Measurements from ENCODE around the gene KRTAP5-10. TPM values are rescaled to one million over a fixed set of nuclear protein-coding genes. Genes with fewer than 3 reads are reported as not detected.

Gene KRTAP5-10
- total RNA-seq, 1 experiment from 2014 or later, result not detected

Other genes starting within 250 kb of the KRTAP5-10 start
- gene DHCR7, start 117.2 kb upstream of the KRTAP5-10 start, total RNA-seq (2021), result 104 to 120 TPM (median 120 TPM) in 3 replicates
- gene NADSYN1, start 112.4 kb upstream of the KRTAP5-10 start, total RNA-seq (2021), result 43.4 to 45.6 TPM (median 45.1 TPM) in 3 replicates
- 0.11 TPM in 1 of 3 replicates, not detected in the others for gene KRTAP5-7, start 38.3 kb upstream of the KRTAP5-10 start, total RNA-seq (2021)
- gene KRTAP5-8, start 27.5 kb upstream of the KRTAP5-10 start, total RNA-seq (2021), result not detected in 3 replicates
- gene KRTAP5-9, start 17.1 kb upstream of the KRTAP5-10 start, total RNA-seq (2021), result not detected in 3 replicates
- not detected in 3 replicates for gene KRTAP5-11, start 17.3 kb downstream of the KRTAP5-10 start, total RNA-seq (2021)

All from WTC11 (cell line).